Stimulated activated CD4-positive, alpha-beta T cell treated with anti-CD3 and anti-CD28 coated beads, Interleukin-2, amount 100 ng/mL, for 48 hours (primary cell): Measurements from ENCODE around the gene TMEM151B.

ENCODE experiments used
- DNase-seq, 2 donors: peaks; one replicate each; pipeline ENCODE4 v3.0.0-alpha.2; 2020

The TMEM151B gene

GRCh38 chr6:44285552-44286284, 15.5 kb downstream of the TMEM151B start:
- DNase-seq: no peak

GRCh38 chr6:44286285-44286565, 16.0 kb downstream of the TMEM151B start:
- no peak for DNase-seq

- DNase-seq: no peak
Measured at GRCh38 chr6:44286747-44287146, 16.5 kb downstream of the TMEM151B start.

GRCh38 chr6:44289726-44290260, 19.5 kb downstream of the TMEM151B start:
- no peak for DNase-seq

GRCh38 chr6:44291841-44292240, 21.6 kb downstream of the TMEM151B start:
- no peak for DNase-seq

GRCh38 chr6:44292661-44293365, 22.6 kb downstream of the TMEM151B start:
- no peak for DNase-seq

GRCh38 chr6:44294832-44295791, 24.9 kb downstream of the TMEM151B start:
- DNase-seq: no peak

- DNase-seq: peak; percentile 50
Measured at GRCh38 chr6:44297063-44298038, 27.1 kb downstream of the TMEM151B start.

GRCh38 chr6:44298055-44298803, 28.0 kb downstream of the TMEM151B start:
- no peak for DNase-seq

GRCh38 chr6:44298864-44299263, 28.6 kb downstream of the TMEM151B start:
- DNase-seq: no peak

GRCh38 chr6:44300292-44300823, 30.1 kb downstream of the TMEM151B start:
- DNase-seq: no peak

- no peak for DNase-seq
Measured at GRCh38 chr6:44301106-44301505, 30.9 kb downstream of the TMEM151B start.

- no peak for DNase-seq
Measured at GRCh38 chr6:44301782-44302564, 31.7 kb downstream of the TMEM151B start.

GRCh38 chr6:44302856-44303255, 32.6 kb downstream of the TMEM151B start:
- DNase-seq: no peak

- no peak for DNase-seq
Measured at GRCh38 chr6:44303842-44304241, 33.6 kb downstream of the TMEM151B start.

GRCh38 chr6:44304282-44305199, 34.3 kb downstream of the TMEM151B start:
- DNase-seq: peak; percentile 21 to 37

- DNase-seq: no peak
Measured at GRCh38 chr6:44305200-44305725, 35.0 kb downstream of the TMEM151B start.

- no peak for DNase-seq
Measured at GRCh38 chr6:44306710-44307109, 36.5 kb downstream of the TMEM151B start.

GRCh38 chr6:44307217-44307616, 37.0 kb downstream of the TMEM151B start:
- no peak for DNase-seq
